Skeletal muscle satellite cell (primary cell): ENCODE results near the gene PJA2.
A peak's percentile ranks its signal among the peaks of the same experiment; 100 is the strongest.
"Not testable (repeated sequence)": the region's sequence is repeated elsewhere in the genome, so short reads cannot be mapped to it uniquely, and the experiment has no call there.

Experiments used
- H3K27me3 ChIP-seq: 2 replicates; pipeline ENCODE4 v1.7.0; 2013; ENCODE audit warnings: low read length; ENCODE audit not compliant: control insufficient read depth, insufficient read depth
- H3K36me3 ChIP-seq: 2 replicates; pipeline ENCODE4 v1.7.0; 2013; ENCODE audit warnings: mild to moderate bottlenecking, control low read depth, low read length; ENCODE audit not compliant: insufficient read depth
- H3K4me1 ChIP-seq: 2 replicates; pipeline ENCODE4 v1.7.0; 2013; ENCODE audit warnings: low read length; ENCODE audit not compliant: control insufficient read depth, insufficient read depth
- H3K4me2 ChIP-seq: 2 replicates; pipeline ENCODE4 v1.7.0; 2013; ENCODE audit warnings: mild to moderate bottlenecking, low read length
- H3K4me3 ChIP-seq: 2 replicates; pipeline ENCODE4 v1.7.0; 2013; ENCODE audit warnings: low read length
- H3K9ac ChIP-seq: 2 replicates; pipeline ENCODE4 v1.7.0; 2013; ENCODE audit warnings: mild to moderate bottlenecking, low read depth, low read length, moderate library complexity
- H3K9me3 ChIP-seq: replicated peaks from 2 replicates; pipeline ENCODE4 v1.7.0; 2013; ENCODE audit warnings: mild to moderate bottlenecking, control low read depth, low read length

PJA2 gene

DNA sequence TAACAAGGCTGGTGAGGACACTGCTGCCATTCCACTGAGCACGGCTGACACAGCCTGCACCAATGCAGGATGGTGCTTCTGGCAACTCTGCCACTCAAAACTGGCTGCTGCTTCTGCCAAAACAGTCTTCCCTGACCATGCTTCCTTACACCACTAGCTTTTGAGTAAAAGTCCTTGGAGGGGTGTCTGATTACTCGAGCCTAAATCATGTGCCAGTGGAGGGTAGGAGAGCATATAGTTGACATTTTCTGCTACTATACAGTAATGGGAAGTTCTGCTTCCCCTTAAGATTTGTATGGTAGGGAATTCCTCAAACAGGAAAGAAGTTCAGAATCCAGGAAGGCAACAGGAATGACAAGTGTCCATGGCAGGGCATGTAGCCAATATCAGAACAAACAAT lies 12.2 kb upstream of the PJA2 start:
- peaks cover 10% of the 10 kb centered on the region for H3K4me1 ChIP-seq
- H3K4me2 ChIP-seq: no peak overlapping the region
- H3K27me3 ChIP-seq: no peaks in the 10 kb centered on the region
- no peaks in the 10 kb centered on the region for H3K36me3 ChIP-seq
- no peak overlapping the region for H3K4me3 ChIP-seq
- no peaks in the 10 kb centered on the region for H3K9me3 ChIP-seq
- no peak overlapping the region for H3K9ac ChIP-seq

DNA sequence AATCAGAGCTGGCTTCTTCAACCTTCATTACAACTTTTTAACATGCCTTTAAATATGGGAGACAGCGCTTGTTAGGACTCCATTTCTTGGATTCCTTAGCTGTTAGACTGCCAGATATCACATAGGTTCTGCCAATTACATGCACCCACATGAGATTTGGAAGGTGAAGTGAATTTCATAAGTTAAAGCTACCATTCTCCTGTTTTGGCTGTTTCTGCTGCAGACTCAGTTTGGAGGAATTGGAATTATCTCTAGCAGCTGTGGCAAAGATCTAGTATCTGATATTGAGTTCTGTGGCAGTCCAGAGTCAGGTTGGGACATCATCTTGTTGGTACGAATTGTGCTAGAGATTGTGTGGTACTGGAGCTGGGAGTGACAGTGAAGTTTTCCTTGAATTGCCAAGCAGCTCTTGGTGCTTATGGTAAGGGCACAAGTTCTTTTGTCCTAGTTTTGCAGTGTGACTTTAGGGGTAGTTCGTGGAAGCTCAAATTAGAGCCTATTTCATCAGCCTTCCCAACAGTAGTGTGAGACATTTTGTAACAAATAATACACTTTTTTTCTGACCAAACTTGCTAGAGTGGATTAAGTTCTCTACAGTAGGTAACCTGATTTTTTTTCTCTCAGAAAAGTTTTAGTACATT lies 9.1 kb upstream of the PJA2 start:
- H3K4me1 ChIP-seq: no peaks in the 10 kb centered on the region
- no peaks in the 10 kb centered on the region for H3K9me3 ChIP-seq
- H3K36me3 ChIP-seq: no peaks in the 10 kb centered on the region
- H3K4me2 ChIP-seq: no peak overlapping the region
- no peaks in the 10 kb centered on the region for H3K27me3 ChIP-seq
- no peak overlapping the region for H3K9ac ChIP-seq
- H3K4me3 ChIP-seq: no peak overlapping the region

DNA sequence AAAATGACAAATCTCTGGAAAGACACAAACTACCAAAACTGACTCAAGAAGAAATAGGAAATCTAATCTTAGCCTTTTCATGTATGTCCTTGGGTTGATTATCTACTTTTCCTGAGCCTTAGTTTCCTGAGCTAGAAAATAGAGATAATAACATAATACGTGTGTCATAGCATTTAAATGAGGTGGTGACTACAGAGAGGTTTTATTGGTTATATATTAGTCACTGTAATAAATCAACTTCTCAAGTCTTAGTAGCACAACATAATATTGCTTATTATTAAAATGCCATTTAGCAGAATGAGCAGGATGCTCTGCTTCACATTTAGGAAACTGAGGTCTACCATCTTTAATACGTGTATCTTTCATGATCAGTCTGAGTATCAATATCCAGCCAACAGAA lies 7.1 kb upstream of the PJA2 start:
- H3K27me3 ChIP-seq: no peaks in the 10 kb centered on the region
- no peak overlapping the region for H3K9ac ChIP-seq
- H3K4me2 ChIP-seq: no peak overlapping the region
- H3K4me3 ChIP-seq: no peak overlapping the region
- H3K4me1 ChIP-seq: peaks cover 3% of the 10 kb centered on the region
- no peaks in the 10 kb centered on the region for H3K9me3 ChIP-seq
- H3K36me3 ChIP-seq: no peaks in the 10 kb centered on the region

DNA sequence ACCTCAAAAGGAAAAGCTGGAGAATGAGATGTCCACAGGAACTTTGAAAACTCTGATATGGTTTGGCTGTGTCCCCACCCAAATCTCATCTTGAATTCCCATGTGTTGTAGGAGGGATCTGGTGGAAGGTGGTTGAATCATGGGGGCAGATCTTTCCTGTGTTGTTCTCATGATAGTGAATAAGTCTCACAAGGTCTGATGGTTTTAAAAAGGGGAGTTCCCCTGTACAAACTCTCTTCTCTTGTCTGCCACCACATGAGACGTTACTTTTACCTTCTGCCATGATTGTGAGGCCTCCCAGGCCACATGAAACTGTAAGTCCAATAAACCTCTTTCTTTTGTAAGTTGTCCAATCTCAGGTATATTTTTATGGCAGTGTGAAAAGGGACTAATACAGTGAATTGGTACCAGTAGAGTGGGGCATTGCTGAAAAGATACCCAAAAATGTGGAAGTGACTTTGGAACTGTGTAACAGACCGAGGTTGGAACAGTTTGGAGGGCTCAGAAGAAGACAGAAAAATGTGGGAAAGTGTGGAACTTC lies 4.2 kb upstream of the PJA2 start:
- H3K4me3 ChIP-seq, H3K4me2 ChIP-seq, H3K27me3 ChIP-seq, H3K9me3 ChIP-seq, H3K9ac ChIP-seq, H3K36me3 ChIP-seq: not testable (repeated sequence)
- H3K4me1 ChIP-seq: peaks cover 16% of the 10 kb centered on the region

DNA sequence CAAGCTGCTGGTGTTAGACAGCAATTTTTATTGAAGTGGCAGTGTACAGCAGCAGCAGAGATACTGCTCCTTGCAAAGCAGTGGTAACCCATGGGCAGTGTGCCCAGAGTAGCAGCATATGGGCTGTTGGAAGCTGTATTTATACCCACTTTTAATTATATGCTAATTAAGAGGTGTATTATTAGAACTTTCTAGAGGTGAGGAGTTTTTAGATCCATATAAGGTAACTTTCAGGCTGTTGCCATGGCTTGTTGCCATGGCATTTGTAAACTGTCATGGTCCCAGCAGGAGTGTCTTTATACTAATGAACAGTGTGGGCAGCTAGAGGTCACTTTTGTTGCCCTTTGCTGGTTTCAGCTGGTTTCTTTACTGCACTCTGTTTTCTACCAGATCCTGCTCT lies 3.7 kb upstream of the PJA2 start:
- H3K27me3 ChIP-seq: no peaks in the 10 kb centered on the region
- no peak overlapping the region for H3K4me2 ChIP-seq
- no peak overlapping the region for H3K9ac ChIP-seq
- H3K36me3 ChIP-seq: no peaks in the 10 kb centered on the region
- no peaks in the 10 kb centered on the region for H3K9me3 ChIP-seq
- peaks cover 16% of the 10 kb centered on the region for H3K4me1 ChIP-seq
- H3K4me3 ChIP-seq: no peak overlapping the region

DNA sequence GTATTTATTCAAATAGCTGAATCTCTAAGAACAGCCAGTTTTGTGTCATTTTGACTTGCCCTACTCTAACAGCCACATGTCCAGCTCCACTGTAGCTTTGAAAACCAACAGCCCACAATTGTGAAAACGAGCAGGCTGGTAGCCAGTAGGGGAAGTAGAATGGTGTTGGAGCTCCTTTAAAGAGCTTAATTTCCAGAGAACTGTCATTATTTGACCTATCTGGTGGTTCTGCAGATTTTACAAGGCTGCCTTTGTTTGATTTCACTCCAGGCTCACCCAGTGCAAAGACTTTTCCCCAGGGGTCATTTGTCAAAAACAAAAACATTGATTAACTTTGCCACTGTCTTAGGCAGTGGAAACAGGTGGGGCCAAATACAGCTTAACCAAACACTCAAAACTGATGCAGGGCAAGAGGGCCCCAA lies 3.2 kb upstream of the PJA2 start:
- Histone ChIP-seq H3K36me3 (no peaks in the 10 kb centered on the region), H3K4me2 (no peak overlapping the region), H3K4me1 (peaks cover 16% of the 10 kb centered on the region), H3K9me3 (no peaks in the 10 kb centered on the region), H3K9ac (no peak overlapping the region), H3K27me3 (no peaks in the 10 kb centered on the region), H3K4me3 (no peak overlapping the region)

DNA sequence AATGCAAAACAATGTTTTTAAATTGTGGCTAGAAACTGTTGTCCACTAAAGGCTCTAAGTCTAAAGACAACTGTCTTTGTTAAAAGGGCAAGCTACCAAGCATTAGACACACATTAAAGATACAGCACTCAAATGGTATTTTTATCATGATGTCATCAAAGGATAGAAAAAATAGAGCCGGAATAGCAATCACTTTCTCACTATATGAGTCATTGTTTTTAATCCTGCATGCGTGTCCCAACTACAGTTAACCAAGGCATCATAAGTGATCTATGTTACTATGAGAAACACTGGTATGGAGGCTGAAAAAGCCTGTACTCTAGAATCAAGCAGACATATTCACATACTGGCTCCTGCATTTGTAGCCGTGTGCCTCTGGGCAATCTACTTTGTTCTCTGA lies 1.9 kb upstream of the PJA2 start:
- H3K4me1 ChIP-seq: peaks cover 27% of the 10 kb centered on the region
- peak overlapping the region; percentile 91 for H3K9ac ChIP-seq
- H3K4me3 ChIP-seq: no peak overlapping the region
- no peaks in the 10 kb centered on the region for H3K36me3 ChIP-seq
- H3K4me2 ChIP-seq: peak overlapping the region; percentile 86
- no peaks in the 10 kb centered on the region for H3K27me3 ChIP-seq
- H3K9me3 ChIP-seq: no peaks in the 10 kb centered on the region

DNA sequence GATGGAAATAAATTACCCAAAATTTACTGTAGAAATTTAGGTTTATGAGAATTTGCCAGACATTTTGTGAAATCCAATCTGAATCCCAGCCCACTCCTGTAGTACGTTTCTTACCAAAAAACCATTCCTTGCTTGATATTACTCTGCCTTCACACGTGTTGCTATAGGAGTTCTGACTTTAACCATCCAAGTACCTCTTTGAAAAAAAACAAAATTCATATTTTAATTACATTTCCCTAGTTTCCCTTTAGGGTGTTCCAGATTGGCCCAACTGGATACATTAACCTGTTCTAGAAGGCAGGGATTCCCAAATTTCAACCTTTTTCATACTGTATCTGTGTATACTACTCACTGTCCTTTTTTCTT lies 1.4 kb upstream of the PJA2 start:
- H3K9ac ChIP-seq: peak overlapping the region; percentile 91

DNA sequence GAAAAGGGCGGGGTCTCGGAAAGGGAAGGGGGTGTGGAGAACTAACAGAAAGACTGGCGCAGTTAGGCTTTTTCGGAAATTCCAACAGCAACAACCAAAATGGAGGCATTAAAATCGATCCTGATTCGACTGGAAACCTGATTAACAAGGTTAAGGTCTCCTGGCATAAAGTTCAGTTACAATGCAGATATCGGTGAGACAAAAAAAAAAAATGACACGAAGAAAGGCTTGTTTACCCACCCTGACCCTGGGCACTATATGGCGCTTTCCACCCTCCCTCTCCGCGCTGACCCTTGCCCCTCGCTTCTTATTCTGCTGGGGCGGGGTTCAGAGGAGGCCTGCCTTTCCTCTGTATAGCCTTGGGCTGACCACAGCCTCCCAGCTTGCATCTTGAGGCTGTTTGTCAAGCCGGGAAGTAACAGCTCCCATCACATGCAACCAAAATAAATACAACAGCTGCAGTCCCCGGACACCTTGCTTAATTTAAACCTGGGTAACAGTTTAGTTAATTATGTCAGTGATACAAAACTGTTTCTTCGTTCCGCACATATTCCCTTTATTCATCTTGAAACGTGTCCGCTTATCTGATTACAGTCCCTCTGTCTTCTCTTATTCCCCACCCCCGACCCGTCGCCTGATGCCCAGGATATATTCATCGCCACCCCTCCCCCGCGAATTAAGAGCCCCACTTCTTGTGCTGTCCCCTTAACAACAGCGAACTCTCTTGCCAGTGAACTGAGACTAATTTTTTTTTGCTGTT lies 795 bp upstream of the PJA2 start:
- H3K4me1 ChIP-seq: peaks cover 33% of the 10 kb centered on the region

More for the DNA sequence above, 1.4 kb upstream of the PJA2 start:
- peak overlapping the region; percentile 74 for H3K4me3 ChIP-seq
- no peaks in the 10 kb centered on the region for H3K9me3 ChIP-seq
- H3K36me3 ChIP-seq: no peaks in the 10 kb centered on the region
- no peaks in the 10 kb centered on the region for H3K27me3 ChIP-seq
- peaks cover 32% of the 10 kb centered on the region for H3K4me1 ChIP-seq
- peak overlapping the region; percentile 86 for H3K4me2 ChIP-seq

DNA sequence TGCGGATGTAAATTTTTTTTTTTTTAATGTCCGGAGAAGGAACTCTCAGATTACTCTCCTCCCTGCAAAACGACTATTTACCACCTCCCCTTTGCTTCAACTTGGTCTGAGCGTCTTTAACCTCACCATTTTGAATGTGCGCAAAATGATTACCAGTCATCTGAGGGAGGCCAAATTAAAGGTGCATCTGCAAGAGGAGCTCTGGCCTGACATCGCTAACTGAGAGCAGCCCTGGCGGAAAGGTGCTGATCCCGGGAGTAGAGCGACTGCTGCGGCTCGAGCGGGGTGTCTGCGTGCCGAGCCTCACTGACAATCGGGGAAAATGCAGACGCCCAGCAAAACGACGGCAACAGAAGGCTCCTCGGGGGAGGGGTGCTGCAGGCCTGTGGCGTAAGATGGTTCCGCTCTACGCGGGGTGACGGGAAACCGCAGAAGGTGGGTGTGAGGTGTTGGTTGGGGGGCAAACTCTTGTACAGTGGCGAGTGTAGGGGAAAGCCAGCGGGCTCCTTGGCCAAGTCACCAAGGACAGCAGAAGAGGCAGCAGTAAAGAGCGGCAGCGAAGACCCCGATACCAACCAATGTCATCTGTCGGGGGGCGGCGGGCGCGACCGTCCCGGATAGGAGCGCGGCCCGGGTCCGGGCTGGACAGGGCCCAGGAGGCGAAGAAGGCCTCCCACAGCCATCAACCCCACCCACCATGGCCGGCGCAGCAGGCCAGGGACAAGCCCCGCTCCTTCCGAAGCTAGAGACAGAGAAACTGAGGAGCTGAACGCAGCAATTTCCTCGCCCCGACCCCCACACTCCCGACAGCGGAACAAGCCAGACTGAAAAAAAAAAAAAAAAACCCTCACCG lies 557 bp downstream of the PJA2 start:
- Histone ChIP-seq H3K4me1 (peaks cover 33% of the 10 kb centered on the region), H3K9me3 (no peaks in the 10 kb centered on the region), H3K4me2 (peak overlapping the region; percentile 76)

More for the DNA sequence above, 795 bp upstream of the PJA2 start:
- Histone ChIP-seq H3K27me3 (no peaks in the 10 kb centered on the region), H3K36me3 (no peaks in the 10 kb centered on the region), H3K4me3 (peak overlapping the region; percentile 74), H3K9ac (peak overlapping the region; percentile 91), H3K4me2 (peak overlapping the region; percentile 86), H3K9me3 (no peaks in the 10 kb centered on the region)

DNA sequence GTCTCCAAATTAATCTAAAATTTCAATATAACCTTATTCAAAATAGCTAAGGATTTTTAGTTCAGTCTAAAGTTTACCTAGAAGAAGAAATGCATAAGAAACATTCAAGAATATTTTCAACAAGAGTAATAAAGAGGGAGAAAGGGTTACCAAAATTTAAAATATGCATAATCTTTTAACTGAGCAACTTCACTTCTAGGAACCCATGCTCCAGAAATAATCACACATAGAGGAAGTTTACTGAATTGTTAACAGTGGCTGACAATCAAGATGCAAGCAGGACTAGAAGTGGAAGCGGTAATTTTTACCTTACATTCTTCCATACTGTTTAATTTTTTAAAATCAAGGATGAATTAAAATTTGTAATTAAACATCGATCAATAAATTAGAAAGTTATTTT lies 1.9 kb downstream of the PJA2 start:
- Histone ChIP-seq H3K27me3 (no peaks in the 10 kb centered on the region), H3K36me3 (no peaks in the 10 kb centered on the region), H3K4me1 (peaks cover 33% of the 10 kb centered on the region), H3K9me3 (no peaks in the 10 kb centered on the region), H3K4me2 (peak overlapping the region; percentile 76), H3K9ac (peak overlapping the region; percentile 99), H3K4me3 (peak overlapping the region; percentile 82)

More for the DNA sequence above, 557 bp downstream of the PJA2 start:
- Histone ChIP-seq H3K4me3 (peak overlapping the region; percentile 82), H3K9ac (peak overlapping the region; percentile 99), H3K27me3 (no peaks in the 10 kb centered on the region), H3K36me3 (no peaks in the 10 kb centered on the region)
